GM18517 (cell line): ENCODE data around the gene PPP2R2D.
A peak's percentile ranks its signal among the peaks of the same experiment; 100 is the strongest.
"Not testable (repeated sequence)": the region's sequence is repeated elsewhere in the genome, so short reads cannot be mapped to it uniquely, and the experiment has no call there.

Source experiments
- ATAC-seq: cut with Tn5 transposase; IDR thresholded peaks from one replicate; pipeline ENCODE4 v1.9.1; 2021; ENCODE audit warnings: mild to moderate bottlenecking, moderate library complexity; ENCODE audit not compliant: unreplicated experiment

The PPP2R2D gene

GRCh38 chr10:131866673-131867072, 34.1 kb upstream of the PPP2R2D start:
- no peak for ATAC-seq

GRCh38 chr10:131868436-131868835, 32.4 kb upstream of the PPP2R2D start:
- no peak for ATAC-seq

- ATAC-seq: no peak
Observed at GRCh38 chr10:131869344-131869743, 31.5 kb upstream of the PPP2R2D start.

- no peak for ATAC-seq
Observed at GRCh38 chr10:131870411-131870810, 30.4 kb upstream of the PPP2R2D start.

- no peak for ATAC-seq
Observed at GRCh38 chr10:131870831-131871672, 29.8 kb upstream of the PPP2R2D start.

- no peak for ATAC-seq
Observed at GRCh38 chr10:131871673-131872005, 29.2 kb upstream of the PPP2R2D start.

GRCh38 chr10:131872011-131872826, 28.6 kb upstream of the PPP2R2D start:
- ATAC-seq: no peak

GRCh38 chr10:131872827-131873375, 27.9 kb upstream of the PPP2R2D start:
- ATAC-seq: no peak

- peak; percentile 63 for ATAC-seq
Observed at GRCh38 chr10:131874991-131875451, 25.8 kb upstream of the PPP2R2D start.

- no peak for ATAC-seq
Observed at GRCh38 chr10:131875501-131875900, 25.3 kb upstream of the PPP2R2D start.

GRCh38 chr10:131876017-131876416, 24.8 kb upstream of the PPP2R2D start:
- no peak for ATAC-seq

- ATAC-seq: no peak
Observed at GRCh38 chr10:131876508-131876907, 24.3 kb upstream of the PPP2R2D start.

- no peak for ATAC-seq
Observed at GRCh38 chr10:131880016-131880590, 20.7 kb upstream of the PPP2R2D start.

GRCh38 chr10:131881104-131881880, 19.5 kb upstream of the PPP2R2D start:
- ATAC-seq: no peak

- no peak for ATAC-seq
Observed at GRCh38 chr10:131882151-131882550, 18.7 kb upstream of the PPP2R2D start.

GRCh38 chr10:131882590-131883451, 18.0 kb upstream of the PPP2R2D start:
- ATAC-seq: no peak

GRCh38 chr10:131883621-131884393, 17.0 kb upstream of the PPP2R2D start:
- not testable (repeated sequence) for ATAC-seq

GRCh38 chr10:131885391-131886165, 15.2 kb upstream of the PPP2R2D start:
- no peak for ATAC-seq
